ENCODE measurements around the gene TECRL. TPM values are rescaled to one million over a fixed set of nuclear protein-coding genes. Genes with fewer than 3 reads are reported as not detected.

The TECRL gene
- total RNA-seq, 2 donors from 2014 or later: 0.21 TPM; not detected in 1

- no peak for DNase-seq
- no peak overlapping the region for H3K9ac ChIP-seq (ENCODE audit: low read depth in 2 of 2, low read length in 2 of 2)
Observed at GRCh38 chr4:64402684-64403083, 6.6 kb downstream of the TECRL start.

DNA sequence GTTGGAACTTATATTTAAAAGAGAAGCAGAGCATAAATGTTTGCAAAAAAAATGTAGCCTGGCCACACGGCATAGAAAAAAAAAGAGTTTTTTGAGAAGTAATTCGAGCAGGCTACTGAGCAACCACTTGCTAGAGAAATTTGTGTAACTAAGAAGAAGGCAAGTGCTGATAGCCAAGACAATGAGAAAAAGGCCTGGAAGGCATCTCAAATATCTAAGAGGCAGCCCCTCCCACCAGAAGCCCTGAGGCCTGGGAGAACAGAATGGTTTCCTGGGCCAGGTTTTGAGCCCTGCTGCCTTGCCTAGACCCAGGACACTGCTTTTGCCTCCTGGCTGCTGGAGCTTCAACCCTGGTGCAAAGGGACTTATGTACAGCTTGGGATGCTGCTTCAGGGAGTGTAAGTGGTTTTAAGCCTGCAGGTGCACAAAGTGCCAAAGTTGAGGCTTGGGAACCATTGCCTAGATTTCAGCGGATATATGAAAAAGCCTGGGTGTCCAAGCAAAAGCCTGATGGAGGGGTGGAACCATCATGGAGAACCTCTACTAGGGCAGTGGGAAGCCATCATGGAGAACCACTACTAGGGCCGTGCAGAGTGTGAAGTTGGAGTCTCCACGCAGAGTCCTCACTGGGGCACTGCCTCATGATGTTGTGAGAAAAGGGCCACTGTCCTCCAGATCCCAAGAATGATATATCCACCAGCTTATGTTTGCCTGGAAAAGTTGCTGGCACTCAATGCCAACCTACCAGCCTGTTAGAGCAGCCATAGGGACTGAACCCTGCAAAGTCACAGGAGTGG, 9.7 kb downstream of the TECRL start:
- TF ChIP-seq CTCF (IDR thresholded peaks at IDR 0.05): no peak
- peaks cover 5% of the 10 kb centered on the region for H3K9me3 ChIP-seq
- intact Hi-C loops (cut with DNase I): no loop called here
- H3K9ac ChIP-seq (ENCODE audit: low read depth in 2 of 2, low read length in 2 of 2): no peak overlapping the region
- no peak for DNase-seq
- no peaks in the 10 kb centered on the region for H3K4me1 ChIP-seq
- no peaks in the 10 kb centered on the region for H3K27me3 ChIP-seq
- no peak overlapping the region for H3K4me3 ChIP-seq
- no peak overlapping the region for H3K27ac ChIP-seq
- H3K36me3 ChIP-seq: no peaks in the 10 kb centered on the region

More at GRCh38 chr4:64402684-64403083, 6.6 kb downstream of the TECRL start:
- Histone ChIP-seq H3K27me3 (no peaks in the 10 kb centered on the region), H3K4me3 (no peak overlapping the region), H3K36me3 (no peaks in the 10 kb centered on the region), H3K27ac (no peak overlapping the region), H3K9me3 (peaks cover 5% of the 10 kb centered on the region), H3K4me1 (no peaks in the 10 kb centered on the region)
- no peak for TF ChIP-seq CTCF (IDR thresholded peaks at IDR 0.05)
- intact Hi-C loops (cut with DNase I): no loop called here

- no peak for TF ChIP-seq CTCF (IDR thresholded peaks at IDR 0.05)
- Histone ChIP-seq H3K4me1 (no peaks in the 10 kb centered on the region), H3K27me3 (no peaks in the 10 kb centered on the region), H3K9ac (ENCODE audit: low read depth in 2 of 2, low read length in 2 of 2) (no peak overlapping the region), H3K36me3 (no peaks in the 10 kb centered on the region), H3K4me3 (no peak overlapping the region), H3K9me3 (peaks cover 5% of the 10 kb centered on the region), H3K27ac (no peak overlapping the region)
- DNase-seq: no peak
- intact Hi-C loops (cut with DNase I): no loop called here
Observed at GRCh38 chr4:64394469-64394868, 14.8 kb downstream of the TECRL start.

- TF ChIP-seq CTCF (IDR thresholded peaks at IDR 0.05): no peak
- no peak overlapping the region for H3K9ac ChIP-seq (ENCODE audit: low read depth in 2 of 2, low read length in 2 of 2)
Observed at GRCh38 chr4:64388252-64388651, 21.0 kb downstream of the TECRL start.

DNA sequence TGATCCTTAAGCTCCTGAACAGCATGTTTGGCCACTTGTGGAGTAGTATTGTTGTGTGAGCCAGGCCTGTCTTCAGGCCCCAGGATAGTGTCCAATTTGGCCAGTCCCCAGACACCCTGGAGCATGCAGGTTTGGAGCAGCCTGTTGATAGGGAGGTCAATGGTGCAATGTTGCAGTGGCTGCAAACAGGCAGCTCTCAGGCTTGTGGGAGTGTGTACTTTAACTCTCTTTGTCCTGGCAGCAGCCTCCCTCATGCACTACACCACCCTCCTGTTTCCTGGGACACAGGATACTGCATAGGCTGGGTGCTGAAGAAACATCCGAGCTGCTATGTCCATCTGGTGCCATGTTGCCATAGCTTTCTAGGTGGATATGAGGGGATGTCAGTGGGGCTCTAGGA, 24.0 kb downstream of the TECRL start:
- no peak overlapping the region for H3K9ac ChIP-seq (ENCODE audit: low read depth in 2 of 2, low read length in 2 of 2)
- H3K4me1 ChIP-seq: no peaks in the 10 kb centered on the region
- no peaks in the 10 kb centered on the region for H3K9me3 ChIP-seq
- no peaks in the 10 kb centered on the region for H3K36me3 ChIP-seq
- H3K27ac ChIP-seq: no peak overlapping the region
- TF ChIP-seq CTCF (IDR thresholded peaks at IDR 0.05): no peak
- DNase-seq: no peak
- H3K27me3 ChIP-seq: no peaks in the 10 kb centered on the region
- H3K4me3 ChIP-seq: no peak overlapping the region
- intact Hi-C loops (cut with DNase I): no loop called here

More at GRCh38 chr4:64388252-64388651, 21.0 kb downstream of the TECRL start:
- Histone ChIP-seq H3K4me1 (no peaks in the 10 kb centered on the region), H3K4me3 (no peak overlapping the region), H3K27me3 (no peaks in the 10 kb centered on the region), H3K9me3 (no peaks in the 10 kb centered on the region), H3K36me3 (no peaks in the 10 kb centered on the region), H3K27ac (no peak overlapping the region)
- intact Hi-C loops (cut with DNase I): no loop called here
- DNase-seq: no peak

All from colonic mucosa (tissue), 4 donors.